Measurements from ENCODE around the gene ADAM33.
A peak's percentile ranks its signal among the peaks of the same experiment; 100 is the strongest.

GRCh38 chr20:3686867-3687321 lies 5.1 kb upstream of the ADAM33 start:
- TF ChIP-seq CTCF (IDR thresholded peaks at IDR 0.05; ENCODE audit: control extremely low read depth in 1 of 3, insufficient read depth in 1 of 3, low read depth in 1 of 3, low read length in 3 of 3) (peak; percentile 5 to 14 (median 8); a peak in 3 of 4 replicates), JUN (IDR thresholded peaks at IDR 0.05; ENCODE audit: low read depth, low read length) (no peak), TAF1 (IDR thresholded peaks at IDR 0.05; ENCODE audit: low read depth, low read length) (no peak), CHD2 (IDR thresholded peaks at IDR 0.05; ENCODE audit: low read length) (no peak), POLR2A (IDR thresholded peaks at IDR 0.05; ENCODE audit: control extremely low read depth in 1 of 2, low read depth in 2 of 2, low read length in 2 of 2) (no peak), EP300 (IDR thresholded peaks at IDR 0.05; ENCODE audit: borderline replicate concordance in 1 of 2, low read depth in 2 of 2, low read length in 2 of 2) (no peak), HDAC2 (IDR thresholded peaks at IDR 0.05; ENCODE audit: borderline replicate concordance in 1 of 2, low read depth in 2 of 2, low read length in 2 of 2) (no peak), EGR1 (IDR thresholded peaks at IDR 0.05; ENCODE audit: borderline replicate concordance, low read depth, low read length) (no peak), NRF1 (IDR thresholded peaks at IDR 0.05; ENCODE audit: low read depth, low read length) (no peak), CREB1 (IDR thresholded peaks at IDR 0.05) (no peak), RAD21 (IDR thresholded peaks at IDR 0.05 in 1 of 2, conservative IDR thresholded peaks at IDR 0.05 in 1 of 2; ENCODE audit: low read depth in 2 of 2, low read length in 2 of 2) (peak in 1 of 2 experiments; percentile 42; a peak in 2 of 4 replicates), GABPA (IDR thresholded peaks at IDR 0.05; ENCODE audit: borderline replicate concordance, insufficient read depth, low read length) (no peak), JUND (IDR thresholded peaks at IDR 0.05; ENCODE audit: low read length) (no peak), EZH2 (IDR thresholded peaks at IDR 0.05; ENCODE audit: low read depth, low read length, severe bottlenecking) (no peak)

Measured in H1 (cell line).